Osteoblast (primary cell): ENCODE results near the gene NELL1. TPM values are rescaled to one million over a fixed set of nuclear protein-coding genes. Genes with fewer than 3 reads are reported as not detected.
A peak's percentile ranks its signal among the peaks of the same experiment; 100 is the strongest.

Source experiments
- DNase-seq: peaks from one replicate; pipeline ENCODE4 v3.0.0; 2011; ENCODE audit warnings: low spot score, mixed read lengths; ENCODE audit not compliant: insufficient read length; ENCODE audit errors: missing footprints
- H2AFZ ChIP-seq: 2 replicates; pipeline ENCODE4 v1.6.0; 2011; ENCODE audit warnings: mild to moderate bottlenecking, low read length
- H3K27ac ChIP-seq: 2 replicates; pipeline ENCODE4 v1.5.1; 2011; ENCODE audit warnings: mild to moderate bottlenecking, low read depth, low read length, moderate library complexity
- H3K27me3 ChIP-seq: 2 replicates; pipeline ENCODE4 v1.6.0; 2012; ENCODE audit warnings: mild to moderate bottlenecking, control low read depth, inconsistent platforms, low read length, moderate library complexity; ENCODE audit not compliant: insufficient read depth
- H3K36me3 ChIP-seq: 2 replicates; pipeline ENCODE4 v1.5.1; 2011; ENCODE audit warnings: mild to moderate bottlenecking, low read length, control low read depth, moderate library complexity; ENCODE audit not compliant: insufficient read depth
- H3K4me1 ChIP-seq: 2 replicates; pipeline ENCODE4 v1.5.1; 2011; ENCODE audit warnings: mild to moderate bottlenecking, low read length, control low read depth, moderate library complexity; ENCODE audit not compliant: insufficient read depth
- H3K4me2 ChIP-seq: 2 replicates; pipeline ENCODE4 v1.6.0; 2011; ENCODE audit warnings: mild to moderate bottlenecking, low read length; ENCODE audit not compliant: insufficient read depth
- H3K4me3 ChIP-seq: fragments of 200-600 bp; sonication (generic); 3 replicates; pipeline ENCODE4 v1.5.1; 2012; ENCODE audit warnings: mild to moderate bottlenecking, low read length, inconsistent platforms; ENCODE audit not compliant: insufficient read depth
- H3K79me2 ChIP-seq: 2 replicates; pipeline ENCODE4 v1.6.0; 2012; ENCODE audit warnings: mild to moderate bottlenecking, low read length, control low read depth, inconsistent platforms; ENCODE audit not compliant: insufficient read depth
- H3K9me3 ChIP-seq: 2 replicates; pipeline ENCODE4 v1.5.1; 2011; ENCODE audit warnings: low read depth, low read length, control low read depth
- H4K20me1 ChIP-seq: 2 replicates; pipeline ENCODE4 v1.6.0; 2012; ENCODE audit warnings: mild to moderate bottlenecking, low read length, control low read depth; ENCODE audit not compliant: insufficient read depth
- total RNA-seq: library from RNA; depleted of rRNA; stranded (reverse); fragments of >200 nt; gene quantifications from 2 replicates; pipeline ENCODE4 v1.2.3, GENCODE V29; 2012
- TF ChIP-seq, protein P1 (sequence below): IDR thresholded peaks from 2 replicates; pipeline ENCODE4 v1.5.1; 2011; ENCODE audit warnings: mild to moderate bottlenecking, low read depth, low read length, moderate library complexity; ENCODE audit errors: extremely low read depth

NELL1 gene
- total RNA-seq, 1 donor: not detected

DNA sequence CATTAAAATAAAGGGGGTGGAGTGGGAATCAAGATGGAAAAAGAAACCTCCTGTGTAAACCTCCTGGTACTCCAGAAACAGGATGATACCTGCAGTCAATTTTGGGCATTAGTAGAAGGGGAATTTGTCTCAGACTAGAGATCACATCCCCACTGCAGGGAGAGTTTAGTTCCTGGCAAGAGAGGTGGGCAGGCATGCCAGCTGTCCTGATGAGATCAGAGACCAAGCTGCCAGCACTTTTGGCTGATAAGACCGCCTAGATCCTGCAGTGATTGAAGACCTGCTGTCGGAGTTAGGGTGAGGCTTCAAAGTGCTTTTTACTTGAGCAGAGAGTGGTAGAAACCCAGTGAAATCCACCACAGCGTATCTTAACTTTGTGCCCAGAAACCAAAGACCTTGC is 29.7 kb upstream of the NELL1 start:
- H3K4me2 ChIP-seq: no peak overlapping the region
- H4K20me1 ChIP-seq: no peaks in the 10 kb centered on the region
- H3K27me3 ChIP-seq: no peaks in the 10 kb centered on the region
- H3K79me2 ChIP-seq: no peaks in the 10 kb centered on the region
- no peak overlapping the region for H2AFZ ChIP-seq
- H3K4me3 ChIP-seq: no peak overlapping the region
- no peak overlapping the region for H3K27ac ChIP-seq
- H3K9me3 ChIP-seq: no peaks in the 10 kb centered on the region
- no peak for DNase-seq
- H3K4me1 ChIP-seq: no peaks in the 10 kb centered on the region
- no peaks in the 10 kb centered on the region for H3K36me3 ChIP-seq
- TF ChIP-seq, protein P1, sequence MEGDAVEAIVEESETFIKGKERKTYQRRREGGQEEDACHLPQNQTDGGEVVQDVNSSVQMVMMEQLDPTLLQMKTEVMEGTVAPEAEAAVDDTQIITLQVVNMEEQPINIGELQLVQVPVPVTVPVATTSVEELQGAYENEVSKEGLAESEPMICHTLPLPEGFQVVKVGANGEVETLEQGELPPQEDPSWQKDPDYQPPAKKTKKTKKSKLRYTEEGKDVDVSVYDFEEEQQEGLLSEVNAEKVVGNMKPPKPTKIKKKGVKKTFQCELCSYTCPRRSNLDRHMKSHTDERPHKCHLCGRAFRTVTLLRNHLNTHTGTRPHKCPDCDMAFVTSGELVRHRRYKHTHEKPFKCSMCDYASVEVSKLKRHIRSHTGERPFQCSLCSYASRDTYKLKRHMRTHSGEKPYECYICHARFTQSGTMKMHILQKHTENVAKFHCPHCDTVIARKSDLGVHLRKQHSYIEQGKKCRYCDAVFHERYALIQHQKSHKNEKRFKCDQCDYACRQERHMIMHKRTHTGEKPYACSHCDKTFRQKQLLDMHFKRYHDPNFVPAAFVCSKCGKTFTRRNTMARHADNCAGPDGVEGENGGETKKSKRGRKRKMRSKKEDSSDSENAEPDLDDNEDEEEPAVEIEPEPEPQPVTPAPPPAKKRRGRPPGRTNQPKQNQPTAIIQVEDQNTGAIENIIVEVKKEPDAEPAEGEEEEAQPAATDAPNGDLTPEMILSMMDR: no peak

DNA sequence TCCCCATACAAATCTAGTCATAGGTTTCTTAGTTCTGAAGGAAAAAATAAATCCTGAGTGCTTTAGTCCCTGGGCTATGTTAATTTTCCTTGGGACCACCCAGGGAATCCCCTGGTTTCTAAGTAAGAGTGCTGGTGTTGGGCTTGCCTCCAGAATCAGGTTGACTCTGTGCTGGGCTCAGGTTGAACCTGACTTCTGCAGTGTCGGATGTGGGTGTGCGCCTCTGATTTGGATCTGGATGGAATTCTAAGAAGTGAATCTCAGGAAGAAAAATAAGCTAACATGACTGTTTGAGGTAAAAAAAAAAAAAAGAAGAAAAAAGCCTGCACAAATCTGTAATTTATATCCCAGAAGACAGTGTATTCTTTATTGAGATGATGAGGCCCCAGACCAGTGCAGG is 29.0 kb upstream of the NELL1 start:
- Histone ChIP-seq H4K20me1 (no peaks in the 10 kb centered on the region), H2AFZ (no peak overlapping the region)
- no peak for DNase-seq

DNA sequence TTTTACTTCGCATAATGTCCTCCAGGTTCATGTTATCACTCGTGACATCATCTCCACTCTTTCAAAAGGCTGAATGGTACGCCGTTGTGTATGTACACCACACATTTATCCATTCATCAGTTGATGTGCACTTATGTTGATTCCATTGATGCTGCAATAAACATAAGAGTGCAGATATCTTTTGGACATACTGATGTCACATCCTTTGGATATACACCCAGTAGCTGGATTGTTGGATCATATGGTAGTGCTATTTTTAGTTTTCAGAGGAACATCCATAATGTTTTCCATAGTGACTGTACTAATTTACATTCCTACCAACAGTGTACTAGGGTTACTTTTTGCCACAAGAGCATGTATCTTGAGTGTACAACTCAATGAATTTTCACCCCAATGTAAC is 25.0 kb upstream of the NELL1 start:
- H3K27me3 ChIP-seq: no peaks in the 10 kb centered on the region
- H3K4me1 ChIP-seq: no peaks in the 10 kb centered on the region
- no peak overlapping the region for H3K27ac ChIP-seq
- H2AFZ ChIP-seq: no peak overlapping the region
- no peaks in the 10 kb centered on the region for H3K36me3 ChIP-seq
- no peak overlapping the region for H3K4me2 ChIP-seq
- H3K4me3 ChIP-seq: no peak overlapping the region
- H4K20me1 ChIP-seq: no peaks in the 10 kb centered on the region
- TF ChIP-seq, protein P1: no peak
- no peak for DNase-seq
- H3K79me2 ChIP-seq: no peaks in the 10 kb centered on the region
- no peaks in the 10 kb centered on the region for H3K9me3 ChIP-seq

More for the DNA sequence above, 29.0 kb upstream of the NELL1 start:
- H3K4me2 ChIP-seq: no peak overlapping the region
- TF ChIP-seq, protein P1: no peak
- no peaks in the 10 kb centered on the region for H3K9me3 ChIP-seq
- H3K4me3 ChIP-seq: no peak overlapping the region
- no peak overlapping the region for H3K27ac ChIP-seq
- no peaks in the 10 kb centered on the region for H3K36me3 ChIP-seq
- H3K4me1 ChIP-seq: no peaks in the 10 kb centered on the region
- H3K27me3 ChIP-seq: no peaks in the 10 kb centered on the region
- no peaks in the 10 kb centered on the region for H3K79me2 ChIP-seq

DNA sequence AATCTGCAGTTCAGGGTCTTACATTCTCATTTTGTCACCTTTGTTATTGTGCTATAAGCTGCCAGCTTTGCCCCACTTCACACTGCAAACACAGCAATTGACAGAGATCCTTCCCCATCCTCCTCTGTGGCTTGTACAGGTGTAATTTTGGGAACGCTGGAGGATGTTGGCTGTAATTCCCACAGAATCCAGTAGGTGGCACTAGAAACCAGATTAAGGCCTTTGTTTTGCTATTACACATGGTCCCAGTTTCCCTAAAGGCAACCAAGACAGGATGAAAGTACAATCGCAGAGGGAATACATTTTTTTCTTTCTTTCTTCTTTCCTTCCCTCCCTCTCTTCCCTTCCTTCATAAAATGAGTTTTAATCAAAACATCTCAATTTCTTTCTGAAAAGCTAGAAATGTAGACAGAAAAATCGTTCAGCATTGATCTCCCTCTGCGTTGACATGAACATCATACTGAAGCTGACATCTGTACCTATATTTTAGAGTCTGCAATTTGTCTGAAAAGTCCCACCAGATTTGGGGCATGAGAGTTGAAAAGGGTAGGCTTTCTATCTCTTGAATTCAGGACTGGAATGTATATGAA is 21.3 kb upstream of the NELL1 start:
- Histone ChIP-seq H3K4me2 (no peak overlapping the region), H3K27me3 (no peaks in the 10 kb centered on the region), H3K36me3 (no peaks in the 10 kb centered on the region), H3K79me2 (no peaks in the 10 kb centered on the region), H3K27ac (no peak overlapping the region), H4K20me1 (no peaks in the 10 kb centered on the region), H3K4me1 (no peaks in the 10 kb centered on the region), H2AFZ (no peak overlapping the region), H3K4me3 (no peak overlapping the region), H3K9me3 (no peaks in the 10 kb centered on the region)
- TF ChIP-seq, protein P1: peak; percentile 89
- peak; percentile 89 for DNase-seq
